Activated naive CD4-positive, alpha-beta T cell treated with anti-CD3 and anti-CD28 coated beads, Interleukin-2, amount 50 U/mL, for 16 hours (primary cell): ENCODE measurements around the gene IFITM10.

Experiments used
- DNase-seq: peaks from one replicate; pipeline ENCODE4 v3.0.0-alpha.2; 2020

The IFITM10 gene

GRCh38 chr11:1762537-1763302 is 12.3 kb upstream of the IFITM10 start:
- DNase-seq: no peak

DNA sequence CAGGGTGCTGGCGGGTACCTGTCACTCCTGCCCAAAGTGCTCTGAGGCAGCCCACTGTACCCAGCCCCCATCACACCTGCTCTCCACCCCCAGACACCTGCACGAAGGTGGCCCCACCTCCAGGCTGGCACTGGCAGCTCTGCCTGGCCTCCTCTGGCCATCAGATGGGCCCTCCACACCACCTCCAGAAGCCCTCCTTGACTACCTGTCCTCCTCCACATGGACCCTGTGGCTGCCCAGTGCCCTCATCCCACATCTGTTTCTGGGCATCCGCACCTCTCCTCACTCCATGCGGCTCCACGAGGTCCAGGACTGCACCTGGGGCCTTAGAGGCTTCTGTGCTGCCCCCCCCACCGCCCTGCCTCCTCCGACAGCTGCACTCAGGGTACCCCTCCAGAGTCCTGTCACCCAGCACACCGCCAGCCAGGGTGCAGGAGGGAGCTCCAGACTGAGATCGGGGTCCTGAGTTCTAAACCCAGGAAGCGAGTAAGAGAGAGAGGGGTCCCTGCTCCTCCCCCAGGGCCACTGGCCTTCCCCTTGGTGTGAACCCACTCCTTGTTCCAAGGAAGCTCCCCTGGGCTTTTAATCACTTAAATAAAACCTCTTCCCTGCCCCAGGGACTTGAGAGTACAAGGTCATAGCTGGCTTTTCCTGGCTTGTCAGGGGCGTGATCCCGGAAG is 11.6 kb upstream of the IFITM10 start:
- DNase-seq: no peak

DNA sequence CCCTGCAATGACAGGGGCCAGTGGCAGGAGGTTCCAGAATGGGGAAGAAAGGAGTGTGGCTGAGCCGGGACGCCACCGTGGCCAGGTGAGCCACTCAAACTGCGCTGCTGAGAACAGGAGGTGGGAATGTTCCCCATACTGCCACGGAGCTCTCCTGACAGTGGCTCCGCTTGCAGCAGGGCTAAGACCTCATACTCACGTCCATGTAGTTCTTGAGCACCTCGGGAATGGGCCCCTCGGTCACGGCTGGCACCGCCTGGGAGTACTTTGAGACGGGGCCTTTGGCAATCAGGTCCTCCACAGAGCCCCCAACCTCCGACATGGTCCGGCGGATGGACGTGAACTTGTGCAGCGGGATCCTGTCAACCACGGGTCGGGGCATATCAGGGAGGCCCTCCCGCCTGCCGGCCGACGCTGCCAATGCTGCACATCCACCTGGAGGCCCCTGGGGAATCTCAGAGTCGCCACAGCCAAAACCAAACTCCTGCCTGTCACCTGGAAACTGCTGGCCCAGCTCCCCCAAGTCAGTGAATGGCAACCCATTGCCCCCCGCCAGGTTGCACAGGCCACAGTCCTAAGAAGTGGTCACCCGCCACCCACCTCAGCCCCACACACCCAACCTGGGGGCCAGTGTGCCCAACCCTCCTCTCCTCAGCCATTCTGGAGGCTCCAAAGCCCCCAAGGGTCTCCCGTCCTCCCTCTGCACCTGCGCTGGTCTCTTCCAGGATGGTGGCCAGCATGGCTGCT is 10.9 kb upstream of the IFITM10 start:
- DNase-seq: peak; percentile 9

- DNase-seq: peak; percentile 9
Observed at GRCh38 chr11:1760351-1761109, 10.1 kb upstream of the IFITM10 start.

DNA sequence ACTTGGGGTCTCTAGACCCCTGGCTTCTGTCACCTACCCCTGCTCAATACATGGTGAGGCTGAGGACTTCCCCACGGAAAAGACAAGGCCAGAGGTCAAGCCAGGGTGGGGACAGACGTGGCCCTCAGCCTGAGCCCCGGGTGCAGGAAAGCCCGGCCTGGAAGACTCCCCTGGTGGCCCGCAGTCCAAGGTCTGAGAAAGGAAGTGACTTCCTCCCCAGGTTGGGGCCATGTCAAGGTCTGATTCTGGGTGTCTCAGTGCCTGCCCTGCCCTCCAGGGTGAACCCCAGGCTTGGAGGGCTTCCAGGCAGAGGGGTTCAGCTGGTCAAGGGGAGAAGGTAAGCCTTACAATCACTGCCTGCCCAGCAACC is 9.4 kb upstream of the IFITM10 start:
- no peak for DNase-seq

DNA sequence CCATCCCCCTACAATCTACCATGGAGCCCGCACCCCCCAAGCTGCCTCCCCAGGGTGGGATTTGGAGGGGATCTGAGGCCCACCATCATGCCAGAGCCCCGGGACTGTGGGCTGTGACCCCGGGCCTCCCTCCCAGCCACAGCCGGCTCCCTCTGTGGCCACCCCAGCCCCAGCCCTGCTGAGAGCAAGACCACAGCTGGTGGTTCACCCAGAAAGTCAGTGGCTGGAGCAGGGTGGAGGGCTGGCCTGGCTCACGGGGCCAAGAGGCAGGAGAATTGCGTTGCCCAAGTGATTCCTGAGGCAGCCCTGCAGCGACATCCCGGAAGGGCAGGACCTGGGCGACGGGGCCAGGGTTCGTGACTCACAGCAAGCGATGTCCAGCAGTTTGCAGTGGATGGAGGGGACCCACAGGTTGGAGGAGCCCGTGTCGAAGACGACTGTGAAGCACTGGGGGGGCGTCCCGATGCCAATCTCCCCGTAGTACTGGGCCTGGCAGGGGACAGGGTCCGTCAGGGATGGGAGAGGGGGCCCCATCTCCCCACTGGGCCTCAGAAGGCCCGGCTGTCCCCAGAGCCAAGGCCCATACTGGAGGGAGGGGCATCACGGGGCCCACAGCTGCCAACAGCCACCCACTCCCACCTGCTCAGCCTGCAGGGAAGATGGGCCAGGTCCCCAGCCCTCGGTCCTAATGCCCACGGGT is 8.9 kb upstream of the IFITM10 start:
- peak; percentile 10 for DNase-seq

DNA sequence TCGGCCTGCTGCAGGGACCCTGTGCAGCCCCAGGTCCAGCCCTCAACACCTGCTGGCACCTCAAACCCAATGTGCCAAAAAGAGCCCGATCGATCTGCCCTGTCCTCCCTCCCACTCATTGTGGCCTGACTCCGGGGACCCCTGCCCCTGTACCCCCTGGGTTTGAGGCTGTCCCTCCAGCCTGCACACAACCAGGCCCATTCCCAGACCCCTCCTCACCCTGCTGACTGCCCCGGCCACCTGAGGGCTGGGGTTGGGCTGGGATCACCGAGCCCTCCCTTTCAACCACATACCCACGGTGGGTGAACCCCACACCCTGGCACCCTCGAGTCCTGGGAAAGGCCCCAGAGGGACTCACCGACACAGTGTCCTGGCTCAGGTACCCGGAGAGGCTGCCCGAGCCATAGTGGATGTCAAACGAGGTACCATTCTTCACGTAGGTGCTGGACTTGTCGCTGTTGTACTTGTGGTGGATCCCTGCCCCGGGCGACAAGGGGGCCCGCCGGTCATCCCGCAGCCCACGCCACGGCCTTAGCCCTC is 8.3 kb upstream of the IFITM10 start:
- DNase-seq: peak; percentile 9

DNA sequence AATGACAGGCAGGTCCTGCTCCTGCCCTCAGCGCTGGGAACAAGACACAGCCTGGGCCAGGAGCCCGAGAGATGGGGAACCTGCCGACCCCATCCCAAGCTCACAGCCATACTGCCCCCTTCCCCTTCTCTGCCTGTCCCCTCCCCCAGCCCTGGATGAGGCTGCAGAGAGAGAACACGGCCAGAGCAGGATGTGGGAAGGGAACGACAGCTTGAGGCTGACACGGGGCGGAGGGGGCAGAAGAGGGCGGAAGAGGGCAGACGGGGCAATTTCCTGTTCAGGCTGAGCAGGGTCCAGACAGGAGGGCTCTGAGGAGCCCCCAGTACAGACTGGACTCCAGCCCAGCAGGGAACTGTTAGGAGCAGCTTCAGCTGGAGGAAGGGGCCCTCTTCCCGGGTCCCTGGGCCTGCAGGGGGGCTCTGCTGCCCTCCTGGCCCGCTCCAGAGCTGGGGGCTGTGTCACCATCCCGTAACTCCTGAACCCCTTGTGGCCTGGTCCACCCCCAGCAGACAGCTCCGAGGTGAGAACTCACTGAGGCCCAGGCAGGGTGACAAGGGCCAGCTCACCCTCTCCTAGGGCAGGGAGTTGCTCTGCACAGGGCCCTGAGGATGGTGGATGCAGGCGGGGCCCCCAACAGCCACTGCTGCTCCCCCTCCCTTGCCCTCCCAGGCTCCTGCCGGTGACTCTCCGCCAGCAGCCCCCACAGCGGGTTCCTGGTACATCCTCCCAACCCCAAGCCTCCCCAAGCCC is 7.6 kb upstream of the IFITM10 start:
- peak; percentile 34 for DNase-seq

DNA sequence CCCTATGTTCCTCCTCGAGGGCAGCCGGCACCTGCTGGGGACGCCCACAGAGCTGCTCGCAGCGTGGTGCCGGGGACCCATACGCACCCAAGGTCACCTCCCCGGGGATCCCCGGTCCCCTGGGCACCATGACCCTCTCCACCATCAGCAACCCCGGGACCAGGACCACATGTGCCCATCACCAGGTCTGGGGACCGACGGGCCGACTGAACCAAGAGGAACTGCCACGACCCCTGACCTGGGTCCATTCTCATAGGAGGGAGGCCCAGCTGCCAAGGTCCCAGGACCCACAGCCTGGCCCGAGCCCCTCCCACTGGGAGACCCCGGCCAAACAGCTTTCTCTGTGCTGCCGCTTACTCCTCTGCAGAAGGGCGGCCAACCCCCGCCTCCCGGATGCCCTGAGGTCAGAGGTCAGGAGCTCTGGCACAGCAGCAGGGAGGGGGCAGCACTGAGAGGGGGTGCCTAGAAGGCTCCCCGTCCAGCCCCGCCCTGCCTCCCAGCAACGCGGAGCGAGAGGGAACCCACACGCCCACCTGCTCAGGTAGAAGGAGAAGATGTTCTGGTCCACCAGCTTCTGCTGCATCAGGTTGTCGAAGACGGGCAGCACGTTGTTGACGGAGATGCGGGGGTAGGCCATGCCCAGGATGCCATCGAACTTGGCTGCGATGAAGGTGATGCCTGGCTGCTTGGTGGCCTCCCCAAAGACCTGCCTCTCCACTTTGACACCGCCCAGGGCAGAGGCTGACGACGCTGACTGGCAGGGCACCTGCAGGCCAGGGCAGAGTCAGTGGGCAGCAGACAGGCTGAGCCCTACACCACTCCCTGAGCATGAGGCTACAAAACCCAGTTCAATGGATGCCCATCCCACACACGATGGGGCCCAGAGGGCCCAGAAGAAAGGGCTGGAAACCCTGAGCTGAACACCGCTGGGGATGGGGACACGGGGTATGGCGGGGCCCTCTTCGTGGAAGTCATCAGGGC is 6.7 kb upstream of the IFITM10 start:
- peak; percentile 25 for DNase-seq

- peak; percentile 10 for DNase-seq
Observed at GRCh38 chr11:1755692-1756561, 5.5 kb upstream of the IFITM10 start.

DNA sequence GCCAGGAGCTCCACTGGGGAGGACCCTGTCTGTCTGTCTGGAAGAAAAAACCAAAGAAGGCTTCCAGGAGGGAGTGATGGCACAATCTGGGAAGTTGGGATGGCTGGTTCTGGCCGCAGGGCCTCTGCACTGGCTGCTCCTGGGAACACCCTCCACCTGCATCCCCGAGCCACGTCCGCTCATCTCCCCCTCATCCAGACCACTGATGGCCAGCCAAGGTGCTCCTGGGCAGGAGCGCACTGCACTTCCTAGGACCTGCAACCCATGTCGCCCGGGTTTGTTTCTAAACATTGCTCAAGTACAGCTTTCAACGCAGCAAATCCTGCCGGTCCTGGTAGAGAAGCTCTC is 4.9 kb upstream of the IFITM10 start:
- no peak for DNase-seq

DNA sequence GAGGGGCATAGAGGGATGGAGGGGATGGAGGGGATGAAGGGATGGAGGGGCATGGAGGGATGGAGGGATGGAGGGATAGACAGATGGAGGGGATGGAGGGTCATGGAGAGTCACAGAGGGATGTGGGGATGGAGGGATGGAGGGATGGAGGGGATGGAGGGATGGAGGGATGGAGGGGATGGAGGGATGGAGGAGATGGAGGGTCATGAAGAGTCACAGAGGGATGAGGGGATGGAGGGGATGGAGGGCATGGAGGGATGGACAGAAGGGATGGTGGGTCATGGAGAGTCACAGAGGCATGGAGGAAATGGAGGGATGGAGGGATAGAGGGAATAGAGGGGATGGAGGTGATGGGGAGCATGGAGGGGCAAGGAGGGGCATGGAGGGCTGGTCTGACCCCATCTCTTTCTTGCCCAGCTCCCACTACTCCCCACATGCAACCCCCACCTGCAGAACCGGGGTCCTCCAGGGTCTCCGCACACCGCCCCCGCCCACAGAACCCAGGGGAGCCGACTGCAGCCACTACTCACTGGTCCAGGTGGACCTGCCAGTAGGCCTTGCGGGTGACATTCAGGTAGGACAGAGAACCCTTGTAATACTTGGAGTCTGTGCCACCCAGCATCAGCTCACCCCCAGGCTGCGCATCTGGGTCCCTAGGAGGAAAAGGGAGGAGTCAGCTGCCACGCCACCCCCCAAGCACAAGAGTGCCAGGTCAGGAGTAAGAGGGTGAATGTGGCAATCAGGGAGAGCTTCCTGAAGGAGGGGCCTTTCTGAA is 4.2 kb upstream of the IFITM10 start:
- DNase-seq: no peak

DNA sequence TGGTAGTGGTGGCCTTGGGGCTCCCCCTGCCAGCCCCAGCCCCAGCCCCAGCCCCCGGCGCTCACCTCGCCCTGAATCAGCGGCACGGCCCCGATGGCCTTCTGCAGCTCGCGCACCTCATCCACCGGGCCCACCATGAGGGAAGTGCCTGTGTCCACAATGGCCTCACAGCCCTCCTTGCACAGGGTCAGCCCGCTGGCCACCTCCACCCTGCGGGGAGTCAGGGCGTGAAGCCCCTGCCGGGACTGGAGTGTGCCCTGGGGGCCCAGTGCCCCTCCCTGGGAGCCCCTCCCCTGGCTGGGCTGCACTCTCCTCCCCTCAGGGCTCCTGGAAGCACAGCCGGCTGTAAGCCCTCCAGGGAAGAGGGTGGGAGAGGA is 3.5 kb upstream of the IFITM10 start:
- DNase-seq: no peak

DNA sequence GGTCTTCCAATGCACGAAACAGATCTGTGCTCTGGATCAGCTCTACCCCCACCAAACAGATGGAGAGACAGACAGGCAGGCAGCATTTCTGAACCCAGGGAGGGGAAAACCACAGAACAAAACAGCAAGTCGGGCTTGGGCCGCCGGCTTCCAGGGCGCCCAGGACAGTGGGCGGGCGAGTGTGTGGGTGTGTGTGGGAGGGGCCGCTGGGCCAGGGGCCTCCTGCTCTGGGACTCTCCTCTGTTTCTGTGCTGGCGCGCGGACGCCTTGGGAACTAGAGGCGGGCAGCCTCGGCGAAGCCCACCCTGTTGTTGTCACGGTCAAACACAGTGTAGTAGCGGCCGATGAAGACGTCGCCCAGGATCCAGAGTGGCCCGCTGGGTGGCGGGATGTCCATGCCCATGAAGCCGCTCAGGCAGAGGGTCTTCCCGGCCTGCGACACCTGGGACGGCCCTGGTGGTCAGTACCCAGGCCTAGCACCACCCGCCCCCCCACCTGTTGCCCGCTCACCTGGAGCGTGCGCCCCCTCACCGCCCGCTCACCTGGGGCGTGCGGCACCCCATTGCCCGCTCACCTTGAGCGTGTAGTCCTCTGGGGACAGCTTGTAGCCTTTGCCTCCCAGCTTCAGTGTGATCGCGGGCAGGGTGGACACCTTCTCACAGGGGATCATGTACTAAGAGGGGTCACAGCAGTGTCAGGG is 3.0 kb upstream of the IFITM10 start:
- DNase-seq: no peak

- peak; percentile 10 for DNase-seq
Observed at GRCh38 chr11:1752907-1753228, 2.5 kb upstream of the IFITM10 start.

- no peak for DNase-seq
Observed at GRCh38 chr11:1751999-1752906, 1.9 kb upstream of the IFITM10 start.

- no peak for DNase-seq
Observed at GRCh38 chr11:1751531-1751921, 1.1 kb upstream of the IFITM10 start.
